ENCODE data around the gene UST.
"Not testable (repeated sequence)": the region's sequence is repeated elsewhere in the genome, so short reads cannot be mapped to it uniquely, and the experiment has no call there.

The UST gene

DNA sequence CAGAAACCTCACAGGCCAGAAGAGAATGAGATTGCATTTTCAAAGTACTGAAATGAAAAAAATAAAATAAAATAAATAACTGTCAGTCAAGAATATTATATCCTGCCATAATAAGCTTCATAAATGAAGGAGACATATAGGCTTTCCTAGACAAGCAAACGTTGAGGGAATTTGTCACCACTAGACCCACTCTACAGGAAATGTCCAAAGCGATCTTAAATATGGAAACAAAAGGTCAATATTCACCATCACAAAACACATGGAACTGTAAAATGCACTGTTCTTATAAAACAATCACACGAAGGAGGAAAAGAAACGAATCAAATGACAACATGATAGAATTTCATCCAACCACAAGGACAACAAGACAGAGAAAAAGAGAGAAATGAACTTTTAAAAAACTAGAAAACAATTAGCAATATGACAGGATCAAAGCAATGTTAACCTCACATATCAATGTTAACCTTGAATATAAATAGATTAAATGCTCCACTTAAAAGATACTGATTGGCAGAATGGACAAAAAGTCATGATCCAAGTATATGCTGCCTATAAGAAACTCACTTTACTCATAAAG lies 352.0 kb downstream of the UST start:
- Histone ChIP-seq H3K4me1 (ENCODE audit: control insufficient read depth, insufficient read depth, low read length) (no peaks in the 10 kb centered on the region), H3K27ac (ENCODE audit: low read length) (no peak overlapping the region), H3K27me3 (ENCODE audit: control insufficient read depth, insufficient read depth, low read length) (no peaks in the 10 kb centered on the region), H3K9me3 (ENCODE audit: control insufficient read depth, insufficient read depth, low read length) (no peaks in the 10 kb centered on the region), H3K4me3 (ENCODE audit: low read length) (no peak overlapping the region), H3K36me3 (ENCODE audit: control insufficient read depth, insufficient read depth, low read length) (no peaks in the 10 kb centered on the region)
- DNase-seq (ENCODE audit: low read depth, low spot score): no peak
- no CpG with 5 or more reads among the region's 4 CpGs for WGBS (ENCODE audit: insufficient coverage, insufficient read length)

DNA sequence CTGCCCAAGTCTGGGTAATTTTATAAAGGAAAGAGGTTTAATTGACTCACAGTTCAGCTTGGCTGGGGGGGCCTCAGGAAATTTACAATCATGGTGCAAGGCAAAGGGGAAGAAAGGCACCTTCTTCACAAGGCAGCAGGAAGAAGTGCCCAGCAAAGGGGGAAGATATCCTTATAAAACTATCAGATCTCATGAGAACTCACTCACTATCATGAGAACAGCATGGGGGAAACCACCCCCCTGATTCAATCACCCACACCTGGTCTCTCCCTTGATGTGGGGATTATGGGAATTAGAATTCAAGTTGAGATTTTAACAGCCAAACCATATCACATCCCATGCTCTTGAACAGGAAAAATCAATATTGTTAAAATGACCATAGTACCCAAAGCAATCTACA lies 355.5 kb downstream of the UST start:
- Histone ChIP-seq H3K27ac (ENCODE audit: low read length) (no peak overlapping the region), H3K9me3 (ENCODE audit: control insufficient read depth, insufficient read depth, low read length) (no peaks in the 10 kb centered on the region)
- DNase-seq (ENCODE audit: low read depth, low spot score): no peak

DNA sequence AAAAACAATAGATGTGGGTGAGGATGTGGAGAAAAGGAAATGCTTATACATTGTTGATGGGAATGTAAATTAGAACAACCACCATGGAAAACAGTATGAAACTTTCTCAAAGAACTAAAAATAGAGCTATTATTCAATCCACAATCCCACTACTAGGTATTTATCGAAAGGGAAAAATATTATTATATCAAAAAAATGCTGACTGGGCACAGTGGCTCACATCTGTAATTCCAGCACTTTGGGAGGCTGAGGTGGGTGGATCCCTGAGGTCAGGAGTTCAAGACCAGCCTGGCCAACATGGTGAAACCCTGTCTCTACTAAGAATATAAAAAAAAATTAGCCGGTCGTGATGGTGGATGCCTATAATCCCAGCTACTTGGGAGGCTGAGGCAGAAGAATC lies 357.1 kb downstream of the UST start:
- not testable (repeated sequence) for DNase-seq (ENCODE audit: low read depth, low spot score); H3K9me3 ChIP-seq (ENCODE audit: control insufficient read depth, insufficient read depth, low read length); H3K27me3 ChIP-seq (ENCODE audit: control insufficient read depth, insufficient read depth, low read length); H3K36me3 ChIP-seq (ENCODE audit: control insufficient read depth, insufficient read depth, low read length); H3K27ac ChIP-seq (ENCODE audit: low read length); H3K4me3 ChIP-seq (ENCODE audit: low read length); H3K4me1 ChIP-seq (ENCODE audit: control insufficient read depth, insufficient read depth, low read length)
- no CpG with 5 or more reads among the region's 3 CpGs for WGBS (ENCODE audit: insufficient coverage, insufficient read length)

More for the DNA sequence above, 355.5 kb downstream of the UST start:
- Histone ChIP-seq H3K36me3 (ENCODE audit: control insufficient read depth, insufficient read depth, low read length) (no peaks in the 10 kb centered on the region), H3K4me1 (ENCODE audit: control insufficient read depth, insufficient read depth, low read length) (no peaks in the 10 kb centered on the region), H3K4me3 (ENCODE audit: low read length) (no peak overlapping the region), H3K27me3 (ENCODE audit: control insufficient read depth, insufficient read depth, low read length) (no peaks in the 10 kb centered on the region)

DNA sequence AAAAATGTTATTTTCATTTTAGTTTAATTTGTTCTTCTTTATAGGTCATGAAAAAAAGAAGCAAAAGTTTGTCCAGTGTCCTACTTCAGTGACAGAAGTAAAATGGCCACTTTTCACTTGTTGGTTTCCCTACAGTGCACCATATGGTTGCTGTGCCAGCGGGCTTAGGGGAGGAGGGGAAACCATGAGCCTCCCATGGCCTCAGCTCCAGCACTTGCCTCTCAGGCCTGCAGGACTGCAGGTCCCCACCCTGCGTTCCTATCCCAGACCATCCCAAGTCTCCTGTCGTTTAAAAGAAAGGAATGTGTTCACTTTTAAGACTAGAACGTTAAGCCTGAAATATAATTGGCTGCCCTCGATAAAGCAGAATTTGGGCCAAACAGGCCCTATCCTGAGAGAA lies 360.7 kb downstream of the UST start:
- H3K36me3 ChIP-seq (ENCODE audit: control insufficient read depth, insufficient read depth, low read length): no peaks in the 10 kb centered on the region
- no peak for DNase-seq (ENCODE audit: low read depth, low spot score)
- H3K27me3 ChIP-seq (ENCODE audit: control insufficient read depth, insufficient read depth, low read length): no peaks in the 10 kb centered on the region
- H3K4me3 ChIP-seq (ENCODE audit: low read length): no peak overlapping the region
- H3K27ac ChIP-seq (ENCODE audit: low read length): no peak overlapping the region
- no CpG with 5 or more reads among the region's 5 CpGs for WGBS (ENCODE audit: insufficient coverage, insufficient read length)
- H3K4me1 ChIP-seq (ENCODE audit: control insufficient read depth, insufficient read depth, low read length): no peaks in the 10 kb centered on the region
- no peaks in the 10 kb centered on the region for H3K9me3 ChIP-seq (ENCODE audit: control insufficient read depth, insufficient read depth, low read length)

DNA sequence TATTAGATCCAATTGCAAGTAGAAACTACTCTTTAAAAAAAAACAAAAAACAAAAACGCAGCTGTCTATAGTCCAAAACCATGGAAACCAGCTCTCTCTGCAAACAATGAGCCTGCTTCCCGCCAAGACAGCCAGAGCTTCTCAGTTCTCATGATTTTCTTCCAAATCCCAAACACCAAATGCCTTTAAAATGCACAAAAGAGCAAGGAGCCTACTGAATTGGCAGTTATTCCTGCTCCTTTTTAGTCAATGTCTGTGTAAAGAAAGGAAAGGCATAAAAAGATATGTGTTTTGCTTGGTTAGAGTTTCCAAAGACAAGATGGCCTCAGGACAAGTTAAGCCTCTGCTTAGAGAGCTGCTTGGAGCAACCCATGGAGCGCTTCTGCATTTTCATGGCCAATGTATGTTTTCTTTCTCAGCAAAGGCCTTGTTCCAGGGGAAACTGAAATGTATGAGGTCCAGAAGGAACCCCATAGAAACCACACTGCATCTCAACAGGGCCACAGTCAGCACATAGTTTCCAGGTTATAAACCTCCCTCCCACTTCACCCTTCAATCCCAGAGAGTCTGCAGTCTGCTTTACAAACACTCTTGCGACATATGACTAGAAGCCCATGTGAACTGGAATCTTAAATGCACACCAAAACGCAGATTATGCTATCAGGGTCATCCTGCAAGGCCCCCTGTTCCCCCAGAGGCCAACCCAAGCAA lies 361.4 kb downstream of the UST start:
- no peak overlapping the region for H3K4me3 ChIP-seq (ENCODE audit: low read length)
- no peaks in the 10 kb centered on the region for H3K36me3 ChIP-seq (ENCODE audit: control insufficient read depth, insufficient read depth, low read length)
- no CpG with 5 or more reads among the region's 5 CpGs for WGBS (ENCODE audit: insufficient coverage, insufficient read length)
- H3K9me3 ChIP-seq (ENCODE audit: control insufficient read depth, insufficient read depth, low read length): no peaks in the 10 kb centered on the region
- no peak overlapping the region for H3K27ac ChIP-seq (ENCODE audit: low read length)
- H3K4me1 ChIP-seq (ENCODE audit: control insufficient read depth, insufficient read depth, low read length): no peaks in the 10 kb centered on the region
- no peak for DNase-seq (ENCODE audit: low read depth, low spot score)
- H3K27me3 ChIP-seq (ENCODE audit: control insufficient read depth, insufficient read depth, low read length): no peaks in the 10 kb centered on the region

DNA sequence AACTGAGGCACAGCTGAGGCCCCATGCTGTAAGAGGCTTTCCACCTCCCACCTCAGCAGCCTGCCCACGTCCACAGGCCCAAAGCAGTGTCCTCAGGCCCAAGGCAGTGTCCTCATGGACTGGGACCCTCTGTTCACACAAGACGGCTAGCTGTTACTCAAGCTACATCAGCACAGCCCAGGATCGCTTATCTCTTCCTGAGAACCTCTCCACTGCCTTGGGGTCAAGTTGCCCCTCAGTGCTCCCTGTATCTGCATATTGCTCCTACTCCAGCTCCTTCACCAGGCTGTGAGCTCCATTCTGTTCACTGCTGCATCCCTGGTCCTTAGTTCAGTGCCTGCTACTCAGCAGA lies 361.9 kb downstream of the UST start:
- Histone ChIP-seq H3K4me3 (ENCODE audit: low read length) (no peak overlapping the region), H3K27ac (ENCODE audit: low read length) (no peak overlapping the region), H3K4me1 (ENCODE audit: control insufficient read depth, insufficient read depth, low read length) (no peaks in the 10 kb centered on the region), H3K9me3 (ENCODE audit: control insufficient read depth, insufficient read depth, low read length) (no peaks in the 10 kb centered on the region), H3K27me3 (ENCODE audit: control insufficient read depth, insufficient read depth, low read length) (no peaks in the 10 kb centered on the region), H3K36me3 (ENCODE audit: control insufficient read depth, insufficient read depth, low read length) (no peaks in the 10 kb centered on the region)
- DNase-seq (ENCODE audit: low read depth, low spot score): no peak
- no CpG with 5 or more reads among the region's 3 CpGs for WGBS (ENCODE audit: insufficient coverage, insufficient read length)

DNA sequence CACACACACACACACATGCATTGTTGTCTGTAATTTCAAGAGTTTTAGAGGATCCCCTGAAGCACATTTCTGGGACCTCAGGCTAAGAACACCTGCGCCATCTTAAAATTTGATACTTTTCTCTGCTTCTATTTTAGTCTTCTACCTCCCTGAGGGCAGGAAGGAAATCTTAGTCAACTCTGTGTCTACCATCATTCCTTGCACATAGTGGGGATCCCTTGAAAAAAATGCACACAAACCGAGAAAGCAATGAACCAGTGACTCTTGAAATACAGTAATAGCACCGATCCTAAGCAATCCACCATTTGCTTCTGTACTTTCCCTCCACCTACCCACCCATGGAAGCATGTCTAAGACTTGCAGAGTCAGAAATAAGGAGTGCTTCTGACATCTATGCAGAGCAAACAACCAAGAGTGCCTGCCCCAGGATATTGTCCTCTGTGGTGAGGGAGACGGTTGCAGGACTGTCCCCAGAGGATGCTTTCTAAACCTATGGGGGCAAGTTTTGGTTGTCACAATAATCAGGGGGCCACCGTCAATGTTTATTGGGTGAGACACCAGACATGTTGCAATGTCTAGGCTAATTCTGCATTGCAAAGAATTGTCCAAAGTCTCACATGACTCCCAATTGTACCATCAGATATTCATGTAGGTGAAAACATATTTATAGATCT lies 362.7 kb downstream of the UST start:
- Histone ChIP-seq H3K27ac (ENCODE audit: low read length) (no peak overlapping the region), H3K4me1 (ENCODE audit: control insufficient read depth, insufficient read depth, low read length) (no peaks in the 10 kb centered on the region), H3K27me3 (ENCODE audit: control insufficient read depth, insufficient read depth, low read length) (no peaks in the 10 kb centered on the region), H3K4me3 (ENCODE audit: low read length) (no peak overlapping the region), H3K9me3 (ENCODE audit: control insufficient read depth, insufficient read depth, low read length) (no peaks in the 10 kb centered on the region), H3K36me3 (ENCODE audit: control insufficient read depth, insufficient read depth, low read length) (no peaks in the 10 kb centered on the region)
- WGBS (ENCODE audit: insufficient coverage, insufficient read length): no CpG with 5 or more reads among the region's 5 CpGs
- no peak for DNase-seq (ENCODE audit: low read depth, low spot score)

DNA sequence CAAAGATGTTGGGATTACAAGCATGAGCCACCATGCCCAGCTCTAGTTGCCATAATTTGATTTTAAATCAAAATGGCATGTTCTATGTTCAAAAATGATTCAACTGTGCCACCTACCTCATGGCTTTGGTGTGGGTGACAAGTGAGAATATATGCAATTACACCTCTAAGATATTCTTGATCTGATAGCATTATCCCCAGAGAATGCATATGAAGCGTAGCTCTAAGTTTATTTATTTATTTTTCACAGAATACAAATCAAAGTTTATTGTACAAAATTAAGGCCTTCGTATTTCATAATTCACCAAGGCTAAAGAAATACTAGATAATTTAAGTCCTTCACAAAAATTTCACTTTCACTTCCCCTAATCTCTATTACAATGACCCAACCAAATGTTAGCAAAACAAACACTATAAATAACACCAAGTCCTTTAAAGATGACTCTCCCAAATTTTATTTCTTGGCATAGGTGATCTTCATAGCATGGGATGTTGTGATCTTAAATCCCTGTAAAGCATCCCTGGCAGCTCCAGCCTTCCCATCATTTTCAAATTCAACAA lies 364.8 kb downstream of the UST start:
- H3K4me3 ChIP-seq (ENCODE audit: low read length): no peak overlapping the region
- no peaks in the 10 kb centered on the region for H3K9me3 ChIP-seq (ENCODE audit: control insufficient read depth, insufficient read depth, low read length)
- no peak for DNase-seq (ENCODE audit: low read depth, low spot score)
- H3K27me3 ChIP-seq (ENCODE audit: control insufficient read depth, insufficient read depth, low read length): no peaks in the 10 kb centered on the region
- no peaks in the 10 kb centered on the region for H3K4me1 ChIP-seq (ENCODE audit: control insufficient read depth, insufficient read depth, low read length)
- WGBS (ENCODE audit: insufficient coverage, insufficient read length): no CpG with 5 or more reads among the region's 2 CpGs
- no peaks in the 10 kb centered on the region for H3K36me3 ChIP-seq (ENCODE audit: control insufficient read depth, insufficient read depth, low read length)
- no peak overlapping the region for H3K27ac ChIP-seq (ENCODE audit: low read length)

DNA sequence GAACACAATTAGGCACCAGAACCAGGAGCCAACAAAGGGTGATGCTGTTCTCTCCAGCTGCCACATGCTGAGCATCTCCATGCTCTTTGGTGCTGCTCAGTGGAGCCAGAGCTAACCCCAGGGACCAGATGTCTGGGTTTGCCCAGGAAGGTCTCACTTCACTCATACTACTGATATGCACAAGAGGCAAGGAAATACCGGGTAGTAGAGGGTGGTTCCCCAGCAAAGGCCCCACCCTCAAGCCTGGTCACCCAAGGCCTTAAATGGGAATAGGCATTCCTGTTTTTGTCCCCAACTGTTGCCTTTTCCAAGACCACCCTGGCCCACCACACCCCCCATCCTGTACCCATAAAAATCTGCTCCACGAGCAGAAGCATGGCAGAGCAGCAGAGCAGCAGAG lies 366.1 kb downstream of the UST start:
- no peak for DNase-seq (ENCODE audit: low read depth, low spot score)
- Histone ChIP-seq H3K4me1 (ENCODE audit: control insufficient read depth, insufficient read depth, low read length) (no peaks in the 10 kb centered on the region), H3K27ac (ENCODE audit: low read length) (no peak overlapping the region), H3K4me3 (ENCODE audit: low read length) (no peak overlapping the region), H3K9me3 (ENCODE audit: control insufficient read depth, insufficient read depth, low read length) (no peaks in the 10 kb centered on the region), H3K27me3 (ENCODE audit: control insufficient read depth, insufficient read depth, low read length) (no peaks in the 10 kb centered on the region), H3K36me3 (ENCODE audit: control insufficient read depth, insufficient read depth, low read length) (no peaks in the 10 kb centered on the region)
- no CpG with 5 or more reads among the region's 2 CpGs for WGBS (ENCODE audit: insufficient coverage, insufficient read length)

DNA sequence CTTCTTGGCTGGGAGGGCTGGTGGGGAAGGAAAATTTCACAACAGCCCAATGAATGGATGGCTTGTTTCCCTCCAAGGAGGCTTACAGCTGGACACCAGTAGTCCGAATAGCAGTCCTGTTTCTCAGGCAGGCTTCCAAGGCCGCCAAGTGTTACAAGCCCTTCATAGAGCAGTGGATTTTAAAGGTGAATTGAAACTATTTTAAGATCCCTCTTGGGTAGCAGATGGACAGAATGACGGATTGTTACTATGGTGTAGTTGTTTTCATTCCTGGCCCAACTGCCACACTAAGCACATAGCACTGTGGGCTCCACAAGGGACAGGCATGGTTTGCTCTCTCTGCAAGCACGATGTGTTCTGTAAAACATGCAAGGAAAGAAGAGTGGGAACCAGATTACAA lies 367.3 kb downstream of the UST start:
- Histone ChIP-seq H3K4me1 (ENCODE audit: control insufficient read depth, insufficient read depth, low read length) (no peaks in the 10 kb centered on the region), H3K27me3 (ENCODE audit: control insufficient read depth, insufficient read depth, low read length) (no peaks in the 10 kb centered on the region), H3K27ac (ENCODE audit: low read length) (no peak overlapping the region), H3K4me3 (ENCODE audit: low read length) (no peak overlapping the region), H3K36me3 (ENCODE audit: control insufficient read depth, insufficient read depth, low read length) (no peaks in the 10 kb centered on the region), H3K9me3 (ENCODE audit: control insufficient read depth, insufficient read depth, low read length) (no peaks in the 10 kb centered on the region)
- no CpG with 5 or more reads among the region's 4 CpGs for WGBS (ENCODE audit: insufficient coverage, insufficient read length)
- no peak for DNase-seq (ENCODE audit: low read depth, low spot score)

Measured in iPS DF 6.9 (cell line).